ENCODE measurements around the gene PIGBOS1. TPM values are rescaled to one million over a fixed set of nuclear protein-coding genes. Genes with fewer than 3 reads are reported as not detected.
A peak's percentile ranks its signal among the peaks of the same experiment; 100 is the strongest.

The PIGBOS1 gene
- total and polyA plus RNA-seq, 10 donors, result 8.9 to 32.9 (median 17.5) TPM

- H3K27ac ChIP-seq, result peak overlapping the region in 6 of 8 donors; percentile 69 to 98 (median 82)
- no peak for TF ChIP-seq POLR2AphosphoS5 (IDR thresholded peaks at IDR 0.05)
- no peak for TF ChIP-seq CTCF (IDR thresholded peaks at IDR 0.05 in 8 of 11, conservative IDR thresholded peaks at IDR 0.05 in 3 of 11)
- no peak for TF ChIP-seq POLR2A (IDR thresholded peaks at IDR 0.05)
These were observed 42.6 kb downstream of the PIGBOS1 start for GRCh38 chr15:55276324-55276723.

GRCh38 chr15:55270291-55270690 lies 48.6 kb downstream of the PIGBOS1 start:
- intact Hi-C loops (cut with DNase I; ENCODE audit: low total_unique reads), result no loop called here
- Histone ChIP-seq H3K4me1 (peaks cover 7 to 99% (median 52%) of the 10 kb centered on the region in 6 donors), H3K27ac (peak overlapping the region in 4 of 8 donors; percentile 10 to 97 (median 92)), H3K27me3 (replicated peaks in 1 of 7) (no peaks in the 10 kb centered on the region), H3K36me3 (peaks cover 0 to 19% (median 0%) of the 10 kb centered on the region in 6 donors), H3K9me3 (no peaks in the 10 kb centered on the region), H3K4me3 (no peak overlapping the region)
- TF ChIP-seq POLR2AphosphoS5 (IDR thresholded peaks at IDR 0.05) (no peak), CTCF (IDR thresholded peaks at IDR 0.05 in 8 of 11, conservative IDR thresholded peaks at IDR 0.05 in 3 of 11) (no peak), POLR2A (IDR thresholded peaks at IDR 0.05) (no peak)
- no peak for DNase-seq
- 68 to 86% (median 83%) methylated on average over 6 of the region's 6 CpGs for WGBS, 5 donors

More at GRCh38 chr15:55276324-55276723, 42.6 kb downstream of the PIGBOS1 start:
- Histone ChIP-seq H3K4me1 (peaks cover 24 to 99% (median 64%) of the 10 kb centered on the region in 6 donors), H3K27me3 (replicated peaks in 1 of 7) (no peaks in the 10 kb centered on the region), H3K4me3 (no peak overlapping the region), H3K36me3 (peaks cover 0 to 4% (median 0%) of the 10 kb centered on the region in 6 donors), H3K9me3 (no peaks in the 10 kb centered on the region)
- intact Hi-C loops (cut with DNase I; ENCODE audit: low total_unique reads), result no loop called here
- DNase-seq, result no peak
- WGBS, 5 donors, result 82 to 92% (median 88%) methylated on average over 5 of the region's 5 CpGs

DNA sequence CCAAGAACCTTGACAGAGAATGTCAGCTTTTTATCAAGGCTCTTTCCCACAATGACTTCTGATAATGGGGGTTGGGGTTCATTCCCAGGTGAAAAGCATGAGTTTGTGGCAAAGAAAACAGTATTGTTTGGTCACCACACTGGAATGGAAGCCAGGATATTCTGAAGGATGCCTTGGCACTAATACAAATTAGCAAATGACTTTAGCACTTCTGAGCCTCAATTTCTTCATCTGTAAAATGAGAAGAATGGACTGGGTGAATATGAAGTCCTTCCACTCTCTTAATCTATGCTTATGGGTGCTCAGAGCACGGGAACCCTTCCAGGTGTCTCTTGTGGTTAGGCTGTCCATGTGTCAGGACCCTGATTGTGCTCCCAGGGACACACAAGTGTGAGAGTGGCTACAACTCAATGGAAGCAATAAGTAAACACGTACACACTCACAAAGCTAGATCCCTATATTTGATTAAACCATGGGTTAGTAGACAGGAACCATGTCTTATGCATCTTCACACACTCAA lies 50.7 kb downstream of the PIGBOS1 start:
- intact Hi-C loops (cut with DNase I; ENCODE audit: low total_unique reads), result no loop called here
- Histone ChIP-seq H3K27ac (peak overlapping the region; percentile 10 to 97 (median 86)), H3K27me3 (replicated peaks in 1 of 7) (no peaks in the 10 kb centered on the region), H3K9me3 (no peaks in the 10 kb centered on the region), H3K4me1 (peaks cover 7 to 91% (median 42%) of the 10 kb centered on the region in 6 donors), H3K4me3 (peak overlapping the region in 1 of 8 donors; percentile 51), H3K36me3 (peaks cover 0 to 26% (median 3%) of the 10 kb centered on the region in 6 donors)
- TF ChIP-seq CTCF (IDR thresholded peaks at IDR 0.05 in 8 of 11, conservative IDR thresholded peaks at IDR 0.05 in 3 of 11) (no peak), POLR2A (IDR thresholded peaks at IDR 0.05) (no peak), POLR2AphosphoS5 (IDR thresholded peaks at IDR 0.05) (no peak)
- WGBS, 5 donors, result 80 to 94% (median 85%) methylated on average over 2 of the region's 2 CpGs
- DNase-seq, result no peak

DNA sequence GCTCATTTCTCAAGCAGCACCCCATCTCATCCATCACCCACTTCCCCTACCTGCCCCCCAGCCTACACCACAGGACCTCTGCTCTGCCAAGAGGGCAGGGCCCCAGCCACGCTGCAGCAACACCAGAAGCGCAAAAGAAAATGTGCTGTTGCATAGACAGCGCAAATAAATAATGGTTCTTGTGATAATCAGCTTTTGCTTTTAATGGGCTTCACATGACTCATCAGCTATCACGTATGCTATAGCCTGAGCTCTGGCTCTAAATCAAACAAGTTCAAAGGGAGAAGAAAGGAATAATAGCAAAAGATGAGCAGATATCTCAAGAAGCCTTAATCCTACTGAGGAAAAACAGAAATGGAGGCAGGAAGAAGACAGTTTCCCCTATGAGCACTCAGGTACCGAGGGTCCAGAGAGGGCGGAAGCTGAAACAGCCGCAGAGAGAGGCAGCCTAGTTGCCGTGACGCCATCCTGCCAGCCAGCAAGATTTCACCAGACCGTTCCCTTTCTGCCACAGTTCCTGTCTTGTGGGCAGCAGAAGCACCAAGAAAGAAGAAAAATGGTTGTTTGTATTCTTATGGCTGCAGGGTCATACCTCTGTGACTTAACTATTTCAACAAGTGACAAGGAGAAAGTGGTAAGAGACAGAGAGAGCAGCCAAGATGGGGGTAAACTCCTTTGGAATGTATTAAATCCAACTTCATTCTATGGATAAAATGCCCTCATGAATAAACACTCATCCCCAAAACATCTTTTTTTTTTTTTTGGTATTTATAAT lies 51.3 kb downstream of the PIGBOS1 start:
- TF ChIP-seq POLR2AphosphoS5 (IDR thresholded peaks at IDR 0.05) (peak in 2 of 3 donors; percentile 68 to 78), CTCF (IDR thresholded peaks at IDR 0.05 in 8 of 11, conservative IDR thresholded peaks at IDR 0.05 in 3 of 11) (no peak), POLR2A (IDR thresholded peaks at IDR 0.05) (no peak)
- Histone ChIP-seq H3K9me3 (no peaks in the 10 kb centered on the region), H3K27me3 (replicated peaks in 1 of 7) (no peaks in the 10 kb centered on the region), H3K4me3 (peak overlapping the region in 5 of 8 donors; percentile 1 to 51 (median 8)), H3K27ac (peak overlapping the region; percentile 55 to 97 (median 86)), H3K4me1 (peaks cover 7 to 85% (median 42%) of the 10 kb centered on the region in 6 donors), H3K36me3 (peaks cover 0 to 32% (median 3%) of the 10 kb centered on the region in 6 donors)
- peak; percentile 95 for DNase-seq
- 17 to 38% (median 19%) methylated on average over 10 of the region's 10 CpGs for WGBS, 5 donors
- intact Hi-C loops (cut with DNase I; ENCODE audit: low total_unique reads), result no loop called here
